ENCODE data around the gene KREMEN1.

GRCh38 chr22:29079218-29079901, 6.5 kb downstream of the KREMEN1 start:
- TF ChIP-seq CTCF (IDR thresholded peaks at IDR 0.05): no peak
- TF ChIP-seq POLR2A (IDR thresholded peaks at IDR 0.05): no peak
